Stimulated activated CD8-positive, alpha-beta memory T cell treated with anti-CD3 and anti-CD28 coated beads, Interleukin-7, amount 100 ng/mL, for 24 hours (primary cell): ENCODE data around the gene HOXC9.

Experiments used
- DNase-seq: peaks from one replicate; pipeline ENCODE4 v3.0.0-alpha.2; 2020; ENCODE audit warnings: low read depth

HOXC9 gene

GRCh38 chr12:53988541-53989226 lies 11.3 kb upstream of the HOXC9 start:
- DNase-seq = no peak

- DNase-seq = no peak
These were observed 10.5 kb upstream of the HOXC9 start for GRCh38 chr12:53989227-53990113.

- DNase-seq = no peak
These were observed 9.5 kb upstream of the HOXC9 start for GRCh38 chr12:53990311-53991076.

- DNase-seq = no peak
These were observed 8.9 kb upstream of the HOXC9 start for GRCh38 chr12:53991077-53991460.

- DNase-seq = no peak
These were observed 7.5 kb upstream of the HOXC9 start for GRCh38 chr12:53992377-53992889.

GRCh38 chr12:53993162-53994008 lies 6.6 kb upstream of the HOXC9 start:
- DNase-seq = no peak

- no peak for DNase-seq
These were observed 6.0 kb upstream of the HOXC9 start for GRCh38 chr12:53994009-53994263.

- DNase-seq = no peak
These were observed 5.5 kb upstream of the HOXC9 start for GRCh38 chr12:53994264-53995001.

GRCh38 chr12:53995002-53995377 lies 5.0 kb upstream of the HOXC9 start:
- DNase-seq = no peak

- no peak for DNase-seq
These were observed 4.4 kb upstream of the HOXC9 start for GRCh38 chr12:53995378-53996239.

- DNase-seq = no peak
These were observed 3.4 kb upstream of the HOXC9 start for GRCh38 chr12:53996240-53997203.

GRCh38 chr12:53997204-53998109 lies 2.5 kb upstream of the HOXC9 start:
- no peak for DNase-seq

- no peak for DNase-seq
These were observed 1.7 kb upstream of the HOXC9 start for GRCh38 chr12:53998110-53998899.

- DNase-seq = no peak
These were observed 1.1 kb upstream of the HOXC9 start for GRCh38 chr12:53998900-53999236.

- DNase-seq = no peak
These were observed 324 bp upstream of the HOXC9 start for GRCh38 chr12:53999559-54000115.

GRCh38 chr12:54001283-54002187 lies 1.6 kb downstream of the HOXC9 start:
- no peak for DNase-seq
